SW480 (cell line): Measurements from ENCODE around the gene OPRM1.
A peak's percentile ranks its signal among the peaks of the same experiment; 100 is the strongest.

Experiments
- DNase-seq: peaks from one replicate; pipeline ENCODE4 v3.0.0-alpha.2; 2016; ENCODE audit warnings: low spot score

The OPRM1 gene

DNA sequence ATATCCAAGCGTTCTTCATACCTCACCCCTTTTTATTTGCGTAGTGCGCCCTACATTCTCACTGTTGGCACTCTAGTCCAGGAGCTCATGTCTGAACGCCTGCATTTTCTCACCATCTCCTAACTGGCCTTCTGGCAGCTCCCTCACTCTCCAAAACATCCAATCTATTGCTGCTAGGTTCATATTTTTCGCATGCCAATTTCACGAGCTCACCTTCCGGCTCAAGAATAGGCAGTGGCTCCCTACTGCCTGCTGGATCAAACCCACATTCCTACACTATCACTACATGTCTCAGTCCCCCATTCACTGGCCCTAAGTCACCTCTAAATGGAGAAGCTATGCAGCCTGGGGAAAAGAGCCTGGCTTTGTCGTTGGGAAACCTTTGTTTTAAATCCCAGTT is 202.5 kb downstream of the OPRM1 start:
- DNase-seq: no peak

DNA sequence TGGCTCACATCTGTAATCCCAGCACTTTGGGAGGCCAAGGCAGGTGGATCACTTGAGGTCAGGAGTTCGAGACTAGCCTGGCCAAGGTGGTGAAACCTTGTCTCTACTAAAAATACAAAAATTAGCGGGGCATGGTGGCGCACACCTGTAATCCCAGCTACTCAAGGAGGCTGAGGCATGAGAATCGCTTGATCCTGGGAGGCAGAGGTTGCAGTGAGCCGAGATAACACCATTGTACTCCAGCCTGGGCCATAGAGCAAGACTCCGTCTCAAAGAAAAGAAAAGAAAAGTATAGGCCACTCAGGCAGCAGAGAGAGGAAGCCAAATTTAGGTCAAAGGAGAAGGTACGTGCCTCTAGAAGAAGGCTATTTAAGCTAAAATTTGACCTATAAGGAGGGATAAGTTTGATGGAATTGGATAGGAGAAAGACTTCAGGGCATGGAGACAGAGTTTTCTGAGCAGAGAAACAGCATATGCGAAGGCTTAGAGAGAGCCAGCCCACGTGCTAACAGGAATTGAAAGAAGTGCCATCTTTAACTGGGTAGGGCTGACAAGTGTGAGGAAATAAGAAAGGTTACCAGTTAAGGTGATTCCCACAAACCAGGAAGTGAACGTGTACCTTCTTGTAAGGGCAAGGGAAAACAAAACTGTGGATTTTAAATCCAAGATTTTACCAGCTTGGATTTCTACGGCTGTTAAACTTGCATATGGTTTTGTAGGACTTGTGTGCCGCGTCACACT is 203.7 kb downstream of the OPRM1 start:
- DNase-seq: no peak

DNA sequence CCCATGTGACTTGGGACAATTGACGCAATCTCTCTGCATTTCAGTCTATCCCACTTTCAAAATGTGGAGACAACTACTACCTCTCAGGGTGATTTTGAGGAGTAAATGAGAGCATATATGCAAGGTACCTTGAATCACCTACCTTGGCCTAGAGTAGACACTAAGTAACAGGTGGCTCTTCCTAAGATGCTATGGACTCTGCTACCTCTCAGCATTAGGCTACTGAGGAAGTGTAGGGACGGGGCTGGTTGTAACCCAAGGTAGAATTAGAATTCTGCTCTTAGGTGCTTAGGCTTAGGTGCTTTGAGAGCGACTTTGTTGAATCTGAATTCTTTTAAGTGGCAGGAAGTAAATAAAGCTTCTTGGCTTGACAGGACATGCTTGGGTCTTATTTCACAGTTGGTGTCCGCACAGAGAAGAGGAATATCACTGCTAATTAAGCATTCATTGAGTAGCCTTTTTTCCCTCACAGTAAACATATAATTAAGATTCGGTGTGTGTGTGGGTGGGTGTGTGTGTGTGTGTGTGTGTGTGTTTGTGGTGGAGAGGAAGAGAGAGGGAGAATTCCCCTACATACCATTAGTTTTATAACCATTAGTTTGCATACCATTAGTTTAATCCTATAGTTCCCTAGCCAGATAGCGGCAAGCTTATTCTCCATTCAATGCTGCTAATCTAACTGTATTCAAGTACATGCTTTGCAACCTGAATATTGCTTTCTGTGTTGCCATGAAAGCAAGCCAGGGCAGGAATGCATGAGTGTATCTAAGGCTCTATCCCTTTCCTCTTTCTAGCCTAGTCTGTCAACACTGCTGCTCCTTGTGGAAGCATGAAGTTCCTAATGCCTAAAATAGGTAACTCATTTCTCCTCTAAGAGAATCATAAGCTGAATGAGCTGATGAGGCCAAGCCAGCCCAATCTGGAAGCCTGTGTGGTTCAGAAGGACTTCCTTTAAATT is 205.0 kb downstream of the OPRM1 start:
- no peak for DNase-seq

DNA sequence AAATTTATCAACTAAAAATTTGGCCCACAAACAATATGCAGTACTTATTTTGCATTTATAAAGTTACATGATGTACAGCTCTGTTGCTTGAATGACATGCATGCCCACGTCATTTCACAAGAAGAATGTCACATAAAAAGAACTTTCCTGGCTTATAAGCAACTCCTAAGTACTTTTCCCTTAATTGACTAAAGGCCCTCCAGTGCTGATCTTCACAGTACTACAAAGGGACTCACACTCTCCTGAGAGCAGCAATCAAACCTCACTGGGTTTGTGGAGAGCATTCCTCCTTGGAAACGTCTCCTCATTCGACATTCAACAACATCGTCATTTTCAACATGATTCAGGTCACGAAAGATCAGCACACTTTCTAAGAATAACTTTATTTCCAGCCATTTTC is 206.5 kb downstream of the OPRM1 start:
- no peak for DNase-seq

DNA sequence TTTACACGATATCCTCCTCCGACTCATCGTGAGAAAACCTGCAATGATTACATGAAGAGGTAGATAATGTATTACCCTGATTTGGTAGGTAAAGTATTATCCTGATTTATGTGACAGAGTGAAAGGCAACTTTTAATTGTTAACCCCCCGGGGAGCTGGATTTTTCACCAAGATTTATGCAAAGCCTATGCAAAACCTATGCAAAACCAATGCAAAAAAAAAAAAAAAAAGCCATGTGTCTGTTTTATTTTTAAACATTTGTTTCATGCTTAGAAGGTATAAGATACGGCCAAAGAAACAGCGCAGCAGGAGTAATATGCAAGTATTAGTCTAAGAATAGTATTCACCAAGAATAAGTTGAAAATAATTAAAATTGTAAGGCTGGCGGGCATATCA is 207.7 kb downstream of the OPRM1 start:
- no peak for DNase-seq

DNA sequence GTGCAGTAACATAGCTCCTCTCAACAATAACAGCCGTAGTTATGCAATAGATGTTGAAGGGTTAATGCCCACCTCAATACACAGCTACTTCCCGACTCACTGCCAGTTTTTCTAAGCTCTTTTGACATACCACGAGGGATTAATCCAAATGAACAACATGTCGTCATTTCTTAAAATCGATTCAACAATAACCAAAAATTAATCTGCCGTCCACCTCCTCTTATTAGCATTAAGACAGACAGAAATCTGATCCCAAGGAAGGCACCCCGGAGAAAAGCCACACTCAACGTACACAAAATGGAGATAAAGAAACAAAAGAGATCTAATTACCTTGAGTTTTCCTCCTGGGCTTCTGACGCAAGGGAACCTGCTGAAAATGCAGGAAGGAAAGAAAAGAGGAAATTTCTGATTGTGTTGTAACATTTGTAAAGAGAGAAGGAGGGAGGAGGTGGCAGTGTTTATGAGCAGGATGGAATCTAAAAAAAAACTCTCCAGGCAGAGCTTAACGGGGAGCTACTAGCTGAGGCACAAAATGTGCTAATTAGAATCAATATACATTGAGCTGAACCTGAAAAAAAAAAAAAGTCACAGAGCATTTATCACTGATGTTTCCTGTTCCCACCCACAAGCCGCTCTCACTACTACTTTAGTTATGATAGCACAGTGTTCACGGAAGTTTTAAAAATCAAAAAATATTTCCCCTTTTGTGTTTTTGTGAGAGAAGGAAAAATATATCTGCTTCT is 208.2 kb downstream of the OPRM1 start:
- DNase-seq: no peak

DNA sequence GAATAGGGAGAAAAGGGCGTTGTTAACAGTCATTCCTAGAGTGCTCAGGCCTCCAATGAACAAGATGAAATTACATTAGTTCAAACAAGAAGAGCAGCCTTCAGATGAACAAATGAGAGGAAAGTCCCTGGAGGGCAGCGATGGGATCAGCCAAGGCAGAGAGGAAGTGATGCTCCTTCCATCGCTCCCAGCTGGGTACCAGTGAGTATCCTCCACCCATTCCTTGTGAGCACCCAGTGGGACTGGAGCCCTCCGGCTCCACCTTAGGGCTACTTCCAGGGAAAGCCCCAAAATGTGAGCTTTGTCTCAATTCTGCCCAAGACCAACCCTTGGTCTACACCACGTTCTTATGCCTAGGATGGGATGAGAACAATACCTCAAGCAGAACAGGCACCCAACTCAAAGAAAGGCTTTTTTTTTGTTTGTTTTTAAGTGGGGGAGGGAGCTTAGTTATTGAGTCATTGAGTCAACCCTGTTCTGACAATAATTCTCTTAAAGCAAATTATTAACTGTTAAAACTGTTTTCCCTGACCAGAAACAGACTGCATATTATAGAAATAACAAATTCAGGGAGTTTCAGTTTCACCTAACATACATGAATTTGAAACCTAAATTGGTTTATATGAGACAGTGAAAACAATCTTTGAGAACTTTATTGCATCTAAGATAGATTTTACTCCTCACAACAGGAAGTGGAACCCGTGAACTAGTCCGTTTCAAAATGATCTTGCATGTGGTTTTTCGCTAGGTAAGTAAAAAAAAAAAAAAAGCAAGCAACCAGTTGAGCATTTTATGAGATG is 210.7 kb downstream of the OPRM1 start:
- DNase-seq: no peak

DNA sequence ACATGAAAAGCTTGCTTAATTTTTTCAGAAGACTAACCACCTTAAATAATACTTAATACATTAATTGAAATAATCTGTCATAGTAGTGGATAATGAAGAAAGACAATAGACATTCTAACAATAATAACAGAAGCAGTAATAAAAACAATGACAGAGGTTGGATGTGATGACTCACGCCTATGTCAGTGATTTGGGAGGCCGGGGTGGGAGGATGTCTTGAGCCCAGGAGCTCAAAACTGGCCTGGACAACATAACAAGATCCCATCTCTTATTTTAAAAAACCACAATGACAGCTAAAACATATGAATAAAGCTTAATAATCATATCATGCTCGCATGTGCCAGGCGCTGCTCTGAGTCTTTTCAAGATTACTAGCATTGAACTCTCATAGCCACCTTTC is 212.1 kb downstream of the OPRM1 start:
- no peak for DNase-seq

DNA sequence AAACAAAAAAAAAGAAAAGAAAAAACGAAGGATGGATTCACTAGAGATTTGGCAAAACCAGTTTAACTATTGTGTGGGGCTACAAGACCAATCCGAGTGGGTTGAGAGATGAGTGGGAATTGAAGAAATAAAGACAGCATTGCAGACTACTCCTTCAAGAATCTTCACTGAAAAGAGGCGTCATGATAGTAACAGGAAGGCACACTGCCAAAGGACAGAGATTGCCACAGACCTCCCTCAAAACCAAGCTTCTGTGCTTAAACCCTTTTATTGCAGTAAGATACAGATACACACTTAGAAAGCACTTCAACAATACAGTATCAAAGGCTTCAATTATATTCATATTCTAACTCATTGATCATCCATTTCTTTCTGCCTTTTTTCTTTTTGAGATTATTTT is 213.6 kb downstream of the OPRM1 start:
- no peak for DNase-seq

DNA sequence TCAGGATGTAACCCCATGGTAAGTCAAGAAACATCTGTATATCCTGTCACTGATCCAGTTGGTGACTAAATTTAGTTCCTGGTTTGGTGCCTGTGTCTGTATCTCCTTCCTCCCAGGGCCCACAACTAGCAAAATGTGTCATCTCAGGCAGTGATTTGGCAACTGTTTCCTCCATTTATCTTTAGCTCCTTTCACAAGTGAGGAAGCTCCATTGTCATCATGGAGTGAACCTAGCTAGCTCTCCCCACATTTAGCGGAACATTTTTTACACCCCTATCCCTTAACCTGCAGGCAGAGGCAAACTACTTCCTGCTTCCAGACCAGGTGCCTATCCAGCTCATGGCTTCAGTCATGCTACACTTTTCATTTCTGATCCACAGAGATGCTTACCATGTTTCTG is 218.0 kb downstream of the OPRM1 start:
- DNase-seq: no peak

DNA sequence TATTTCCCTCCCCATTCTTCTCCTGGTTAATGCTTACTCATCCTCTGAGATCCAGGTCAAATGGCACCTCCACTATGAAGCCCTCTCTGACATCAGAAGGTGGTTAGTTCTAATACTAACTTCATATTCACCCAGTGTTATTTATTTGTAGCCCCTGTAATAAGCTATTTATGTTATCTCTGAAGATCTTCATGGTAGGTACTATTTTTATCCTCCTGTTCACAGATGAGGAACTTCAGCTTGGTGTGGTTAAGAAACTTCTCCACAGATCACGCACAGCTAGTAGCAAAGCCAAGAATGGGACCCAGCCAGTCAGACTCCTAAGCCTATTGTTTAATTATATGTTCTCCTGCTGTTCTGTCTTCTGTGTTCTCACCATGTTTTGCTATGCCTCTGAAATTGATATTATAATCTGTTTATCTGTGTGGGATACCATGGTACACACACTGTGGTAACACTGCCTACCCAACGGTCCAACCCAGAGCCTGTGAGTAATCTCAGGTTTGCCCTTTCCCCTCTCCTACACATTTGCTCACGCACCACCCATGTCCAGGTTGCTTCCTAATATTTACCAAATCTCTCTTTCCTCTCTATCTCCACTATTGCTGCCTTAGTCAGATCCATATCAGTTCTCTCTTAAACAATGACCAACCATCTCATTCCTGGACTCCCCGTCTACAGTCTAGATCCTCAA is 219.2 kb downstream of the OPRM1 start:
- DNase-seq: no peak

DNA sequence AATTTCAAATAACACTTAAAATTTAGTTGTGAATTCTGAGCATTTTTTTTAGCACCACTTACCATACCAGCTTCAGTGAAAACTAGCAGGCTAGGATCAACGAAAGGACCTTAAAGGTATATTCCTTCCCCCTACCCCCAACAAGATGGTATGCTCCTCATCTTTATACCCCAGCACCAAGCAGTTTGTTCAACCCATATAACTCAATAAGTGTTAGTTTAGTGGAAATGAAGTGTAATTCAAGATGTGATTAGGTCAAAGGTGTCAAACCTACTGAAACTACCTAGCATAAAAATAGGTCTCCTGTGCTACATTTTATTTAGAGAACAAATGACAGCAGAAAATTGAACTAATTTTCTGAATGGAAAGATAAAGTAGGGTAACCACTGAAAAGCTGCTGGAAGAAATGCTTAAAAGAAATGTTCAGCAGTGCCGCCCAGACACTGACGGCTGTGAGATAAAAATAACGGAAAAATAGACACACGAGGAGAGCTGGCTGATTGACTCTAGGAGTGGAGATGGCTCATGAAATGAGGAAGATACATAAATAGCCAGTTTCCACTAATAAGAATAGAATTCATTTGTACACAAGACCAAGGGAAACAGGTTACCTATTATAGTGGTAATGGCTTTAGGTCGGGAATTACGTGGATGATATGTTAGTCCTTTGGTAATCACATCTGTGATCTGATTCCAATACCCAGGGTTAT is 222.8 kb downstream of the OPRM1 start:
- DNase-seq: no peak

DNA sequence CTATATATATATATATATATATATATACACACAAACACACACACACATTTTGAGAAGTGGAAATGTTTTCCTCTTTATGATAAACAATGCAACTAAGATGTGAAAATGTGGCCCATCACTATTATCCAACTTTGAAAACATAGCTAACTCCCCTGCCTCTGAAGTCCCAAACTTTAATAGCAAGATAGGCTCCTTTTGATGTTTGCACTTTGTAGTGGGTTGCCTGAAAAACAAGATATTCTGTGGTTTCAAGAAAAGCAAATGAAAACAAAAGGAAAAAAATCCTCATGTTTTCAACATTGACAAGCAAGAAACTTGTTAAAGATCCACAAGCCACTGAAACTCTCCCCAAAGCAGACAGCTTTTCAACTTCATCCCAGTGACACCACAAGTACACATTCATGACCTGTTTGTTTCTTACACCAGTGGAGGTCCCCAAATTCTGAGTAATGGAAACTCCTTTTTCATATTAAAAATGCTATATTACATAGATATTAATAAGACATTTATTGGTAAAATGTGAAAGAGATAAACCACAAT is 227.6 kb downstream of the OPRM1 start:
- DNase-seq: no peak

DNA sequence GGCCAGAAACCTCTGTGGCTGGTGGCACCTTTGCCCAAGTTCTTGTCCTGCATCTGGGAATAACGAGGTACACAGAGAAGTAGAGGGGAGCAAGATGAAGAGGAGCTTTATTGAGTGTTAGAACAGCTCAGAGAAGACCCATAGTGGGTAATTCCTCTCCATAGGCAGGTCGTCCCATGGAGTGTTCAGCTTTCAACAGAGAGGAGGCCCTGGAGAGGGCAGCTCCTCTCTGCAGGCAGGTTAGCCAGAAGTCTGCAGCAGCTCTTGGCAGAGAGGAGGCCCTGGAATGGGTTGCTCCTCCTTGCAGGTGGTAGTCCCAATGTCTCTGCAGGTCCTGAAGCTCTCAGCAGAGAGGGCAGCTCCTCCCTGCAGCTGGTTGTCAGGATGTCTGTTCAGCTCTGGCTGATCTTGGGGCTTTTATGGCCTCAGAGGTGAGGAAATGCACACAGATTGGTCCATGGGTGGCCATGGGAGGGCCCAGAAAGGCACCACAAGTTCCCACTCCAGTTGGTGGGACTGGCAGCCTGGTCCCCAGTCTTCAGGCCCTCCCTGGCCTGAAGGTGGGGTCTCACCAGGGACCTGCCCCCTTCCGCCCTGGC is 228.6 kb downstream of the OPRM1 start:
- DNase-seq: no peak

DNA sequence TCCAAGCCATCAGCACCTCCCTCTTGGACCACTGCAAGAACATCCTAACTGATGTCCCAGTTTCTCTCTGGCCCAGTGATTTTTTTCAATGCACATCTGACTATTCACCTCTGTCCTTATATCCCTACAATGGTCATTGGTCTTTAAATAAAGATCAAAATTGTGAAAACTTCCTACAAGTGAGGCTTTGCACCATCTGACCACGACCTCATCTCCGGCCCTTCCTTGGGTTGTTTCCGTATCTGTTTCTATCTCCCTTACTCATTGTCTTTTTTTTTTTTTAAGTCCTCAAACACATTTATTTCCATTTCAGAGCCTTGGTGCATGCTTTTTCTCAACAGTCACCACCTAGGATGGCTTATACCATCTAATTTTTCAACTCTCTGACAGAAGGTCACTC is 229.4 kb downstream of the OPRM1 start:
- DNase-seq: no peak

DNA sequence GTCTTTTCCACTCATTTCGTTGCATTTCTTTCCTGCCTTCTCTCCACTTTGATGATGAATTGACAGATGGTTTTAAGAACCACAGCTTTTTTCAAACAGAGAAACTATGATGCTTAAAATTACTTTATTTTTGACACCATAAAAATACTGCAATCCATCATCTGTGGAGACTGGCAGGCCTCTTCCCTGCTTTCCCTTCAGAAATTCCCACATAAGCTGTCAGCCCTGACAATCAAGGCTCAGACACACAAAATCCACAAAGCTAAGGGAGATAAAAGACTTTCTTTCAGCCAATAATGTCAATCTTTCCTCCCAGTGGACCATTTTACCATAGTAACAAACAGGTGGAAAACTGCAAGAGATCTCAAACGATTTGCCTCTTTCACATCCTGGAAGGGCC is 235.1 kb downstream of the OPRM1 start:
- DNase-seq: no peak

DNA sequence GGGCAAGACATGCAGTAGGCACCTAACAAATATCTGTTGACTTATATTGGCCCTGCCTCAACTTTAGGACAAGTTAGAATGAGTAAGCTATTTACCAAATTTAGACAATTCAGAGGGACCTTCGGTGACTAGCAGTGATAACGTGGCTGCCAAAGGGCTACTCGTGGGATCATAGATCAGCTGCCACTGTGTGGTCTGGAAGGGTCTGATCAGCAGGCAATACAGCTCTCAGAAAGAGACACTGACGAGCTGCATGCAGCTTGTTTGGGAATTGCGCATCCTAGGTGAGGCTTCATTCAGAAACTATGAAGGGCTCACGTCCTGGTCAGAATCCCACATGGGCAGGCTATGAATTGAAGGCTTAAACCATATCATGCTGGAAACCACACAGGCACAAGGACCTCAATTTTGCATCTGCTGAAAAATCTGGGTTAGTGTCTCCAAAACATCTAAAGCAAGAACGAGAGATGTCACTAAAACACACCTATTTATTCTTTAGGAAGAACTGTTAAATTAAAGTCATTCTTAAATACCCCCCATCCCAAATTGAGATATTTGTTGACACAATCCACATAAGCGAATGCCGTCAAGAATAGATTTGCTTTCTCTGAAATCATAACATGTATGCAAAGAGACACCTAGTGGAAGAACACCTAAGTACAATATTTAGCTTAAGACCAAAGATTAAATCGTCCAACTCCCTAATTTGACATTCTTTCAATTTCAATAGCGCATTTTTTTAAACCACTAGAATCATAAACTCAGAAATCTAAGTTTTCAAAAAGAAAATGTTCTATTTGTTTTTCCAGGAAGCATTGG is 238.0 kb downstream of the OPRM1 start:
- DNase-seq: peak; percentile 58

DNA sequence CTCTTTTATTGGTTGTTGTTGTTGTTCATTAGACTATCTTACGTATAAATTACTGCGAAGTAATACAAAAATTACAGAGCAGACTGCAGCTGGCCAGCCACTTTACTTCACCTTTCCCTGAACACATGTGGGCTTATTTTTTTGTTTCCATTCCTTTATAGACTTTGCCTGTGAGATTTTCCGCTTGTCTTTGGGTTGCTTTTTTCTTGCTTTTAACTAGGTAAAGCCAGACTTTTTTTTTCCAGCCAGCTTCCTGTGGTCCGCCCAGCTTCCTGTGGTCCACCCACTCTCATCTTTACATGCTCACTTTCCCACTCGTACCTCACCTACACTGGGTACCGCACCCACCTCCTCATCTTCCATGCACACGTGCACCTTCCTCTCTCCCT is 238.6 kb downstream of the OPRM1 start:
- DNase-seq: no peak

DNA sequence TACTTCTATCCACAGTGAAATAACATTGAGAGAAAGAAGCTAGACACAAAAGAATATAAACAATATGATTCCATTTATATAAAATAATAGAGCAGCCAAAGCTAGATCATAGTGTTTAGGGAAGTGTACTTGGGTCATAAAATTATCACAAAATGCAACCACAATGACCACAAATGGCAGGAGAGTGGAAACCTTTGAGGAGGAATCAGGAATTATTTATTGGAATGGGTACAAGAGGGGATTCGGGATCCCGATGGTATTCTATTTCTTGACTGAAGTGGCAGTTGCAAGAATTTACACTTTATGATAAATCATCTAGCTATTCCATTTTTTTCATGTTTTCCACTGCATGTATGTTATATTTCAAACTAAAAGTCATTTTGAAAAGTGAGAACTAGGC is 241.5 kb downstream of the OPRM1 start:
- no peak for DNase-seq
